Neural crest cell (in vitro differentiated cells): ENCODE measurements around the gene CYP24A1. TPM values are rescaled to one million over a fixed set of nuclear protein-coding genes. Genes with fewer than 3 reads are reported as not detected.

Source experiments
- DNase-seq: peaks from one replicate; pipeline ENCODE4 v3.0.0; 2021; ENCODE audit warnings: low read depth, mixed read lengths, low spot score
- H3K27ac Mint-ChIP-seq: one replicate; pipeline ENCODE4 v1.8.0; 2021; ENCODE audit warnings: mild to moderate bottlenecking, mixed read lengths; ENCODE audit not compliant: unreplicated experiment
- H3K27me3 Mint-ChIP-seq: 2 replicates; pipeline ENCODE4 v1.8.0; 2021; ENCODE audit warnings: low read depth, mild to moderate bottlenecking, mixed read lengths
- H3K36me3 Mint-ChIP-seq: 2 replicates; pipeline ENCODE4 v1.8.0; 2021; ENCODE audit warnings: low read depth, mild to moderate bottlenecking, mixed read lengths
- H3K4me1 Mint-ChIP-seq: 2 replicates; pipeline ENCODE4 v1.8.0; 2021; ENCODE audit warnings: mixed read lengths
- H3K4me3 Mint-ChIP-seq: one replicate; pipeline ENCODE4 v1.8.0; 2021; ENCODE audit warnings: mild to moderate bottlenecking, mixed read lengths
- H3K9me3 Mint-ChIP-seq: 2 replicates; pipeline ENCODE4 v1.8.0; 2021; ENCODE audit warnings: mixed read lengths
- total RNA-seq: library from RNA; stranded (reverse); gene quantifications from 2 replicates; pipeline ENCODE4 v1.2.1, GENCODE V29; 2021
- TF ChIP-seq, protein P1 (sequence below): fragments of 200-600 bp; sonication (generic); conservative IDR thresholded peaks from 2 replicates; pipeline ENCODE4 v1.5.0; 2021; ENCODE audit warnings: antibody characterized with exemption, mild to moderate bottlenecking

The CYP24A1 gene
- total RNA-seq, 1 donor from 2014 or later = 0.93 TPM

DNA sequence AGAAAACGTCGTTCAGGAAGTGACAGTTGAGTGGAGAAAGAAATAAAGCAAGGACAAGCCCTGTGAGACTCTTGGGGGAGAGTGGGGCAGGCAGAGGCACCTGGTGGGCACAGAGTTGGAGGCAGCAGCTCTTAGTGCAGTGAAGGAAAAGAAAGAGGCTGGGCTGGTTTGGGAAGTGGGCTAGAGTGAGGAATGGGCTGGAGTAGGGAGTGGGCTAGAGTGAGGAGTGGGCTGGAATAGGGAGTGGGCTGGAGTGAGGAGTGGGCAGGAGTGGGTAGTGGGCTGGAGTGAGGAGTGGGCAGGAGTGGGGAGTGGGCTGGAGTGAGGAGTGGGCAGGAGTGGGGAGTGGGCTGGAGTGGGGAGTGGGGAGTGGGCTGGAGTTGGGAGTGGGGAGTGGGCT lies 59.7 kb downstream of the CYP24A1 start:
- TF ChIP-seq, protein P1, sequence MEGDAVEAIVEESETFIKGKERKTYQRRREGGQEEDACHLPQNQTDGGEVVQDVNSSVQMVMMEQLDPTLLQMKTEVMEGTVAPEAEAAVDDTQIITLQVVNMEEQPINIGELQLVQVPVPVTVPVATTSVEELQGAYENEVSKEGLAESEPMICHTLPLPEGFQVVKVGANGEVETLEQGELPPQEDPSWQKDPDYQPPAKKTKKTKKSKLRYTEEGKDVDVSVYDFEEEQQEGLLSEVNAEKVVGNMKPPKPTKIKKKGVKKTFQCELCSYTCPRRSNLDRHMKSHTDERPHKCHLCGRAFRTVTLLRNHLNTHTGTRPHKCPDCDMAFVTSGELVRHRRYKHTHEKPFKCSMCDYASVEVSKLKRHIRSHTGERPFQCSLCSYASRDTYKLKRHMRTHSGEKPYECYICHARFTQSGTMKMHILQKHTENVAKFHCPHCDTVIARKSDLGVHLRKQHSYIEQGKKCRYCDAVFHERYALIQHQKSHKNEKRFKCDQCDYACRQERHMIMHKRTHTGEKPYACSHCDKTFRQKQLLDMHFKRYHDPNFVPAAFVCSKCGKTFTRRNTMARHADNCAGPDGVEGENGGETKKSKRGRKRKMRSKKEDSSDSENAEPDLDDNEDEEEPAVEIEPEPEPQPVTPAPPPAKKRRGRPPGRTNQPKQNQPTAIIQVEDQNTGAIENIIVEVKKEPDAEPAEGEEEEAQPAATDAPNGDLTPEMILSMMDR = no peak
- Mint-ChIP-seq H3K36me3 (no peaks in the 10 kb centered on the region), H3K4me1 (no peaks in the 10 kb centered on the region), H3K27ac (no peak overlapping the region), H3K4me3 (no peak overlapping the region), H3K9me3 (no peaks in the 10 kb centered on the region), H3K27me3 (no peaks in the 10 kb centered on the region)
- no peak for DNase-seq

DNA sequence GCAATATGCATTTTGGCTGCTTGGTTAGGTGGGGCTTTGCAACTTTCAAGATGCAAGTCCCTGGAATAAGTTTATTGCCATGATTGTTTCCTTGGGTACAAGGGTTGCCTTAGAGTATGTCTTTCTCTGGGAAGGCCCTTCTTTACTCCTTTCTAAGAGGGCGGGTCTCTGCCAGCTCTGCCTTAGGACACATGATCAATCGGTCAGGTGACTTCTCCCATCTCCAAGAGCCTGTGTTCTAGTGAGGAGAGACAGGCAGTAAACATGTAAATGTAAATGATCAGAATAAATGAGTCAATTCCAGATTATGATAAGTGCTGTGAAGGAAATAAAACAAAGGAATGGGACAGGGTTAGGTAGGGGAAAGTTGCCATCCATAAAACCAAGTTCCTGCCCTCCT lies 60.2 kb downstream of the CYP24A1 start:
- no peaks in the 10 kb centered on the region for H3K36me3 Mint-ChIP-seq
- no peaks in the 10 kb centered on the region for H3K9me3 Mint-ChIP-seq
- H3K27me3 Mint-ChIP-seq = no peaks in the 10 kb centered on the region
- no peak for DNase-seq
- H3K27ac Mint-ChIP-seq = no peak overlapping the region
- no peak overlapping the region for H3K4me3 Mint-ChIP-seq
- TF ChIP-seq, protein P1 = no peak
- no peaks in the 10 kb centered on the region for H3K4me1 Mint-ChIP-seq

DNA sequence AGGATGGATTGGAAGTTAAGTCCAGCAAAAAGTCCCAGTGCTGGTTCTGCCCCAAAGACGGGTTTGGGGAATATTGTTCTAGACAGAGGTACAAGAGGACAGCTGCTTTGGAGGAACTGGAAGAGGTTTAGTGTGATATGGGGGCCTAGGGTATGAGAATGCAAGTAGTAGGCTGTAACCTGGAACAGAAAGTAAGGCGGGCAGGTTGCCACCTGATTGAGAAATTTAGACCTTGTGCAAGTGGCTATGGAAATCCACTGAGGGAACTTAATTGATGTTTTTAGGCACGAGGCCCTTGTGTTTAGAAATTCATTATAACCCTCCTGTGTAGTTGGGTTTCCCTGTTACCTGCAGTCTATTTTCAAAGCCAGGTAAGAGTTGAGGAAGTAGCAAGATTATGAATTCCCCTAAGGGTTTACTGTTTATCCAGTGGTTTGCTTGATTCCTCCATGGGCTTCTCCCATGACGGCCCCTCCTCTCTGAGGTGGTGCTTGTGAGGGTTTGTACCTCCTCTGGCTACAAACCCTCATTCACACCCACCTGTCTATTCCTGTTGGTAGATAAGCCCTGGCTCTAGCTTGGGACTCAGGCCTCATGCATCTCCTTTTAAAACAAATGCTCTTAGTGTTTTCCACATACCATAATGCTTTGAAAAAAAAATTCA lies 61.4 kb downstream of the CYP24A1 start:
- Mint-ChIP-seq H3K9me3 (no peaks in the 10 kb centered on the region), H3K27me3 (no peaks in the 10 kb centered on the region)

DNA sequence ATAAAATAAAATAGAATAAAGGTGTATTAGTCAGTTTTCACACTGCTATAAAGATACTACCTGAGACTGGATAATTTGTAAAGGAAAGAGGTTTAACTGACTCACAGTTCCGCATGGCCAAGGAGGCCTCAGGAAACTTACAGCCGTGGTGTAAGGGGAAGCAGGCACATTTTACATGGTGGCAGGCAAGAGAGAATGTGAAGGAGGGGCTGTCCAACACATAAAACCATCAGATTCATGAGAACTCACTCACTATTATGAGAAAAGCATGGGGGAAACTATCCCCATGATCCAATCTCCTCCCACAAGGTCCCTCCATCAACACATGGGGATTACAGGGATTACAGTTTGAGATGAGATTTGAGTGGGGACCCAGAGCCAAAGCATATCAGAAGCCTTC lies 62.3 kb downstream of the CYP24A1 start:
- Mint-ChIP-seq H3K27ac (no peak overlapping the region), H3K9me3 (no peaks in the 10 kb centered on the region), H3K4me1 (no peaks in the 10 kb centered on the region), H3K4me3 (no peak overlapping the region), H3K27me3 (no peaks in the 10 kb centered on the region), H3K36me3 (no peaks in the 10 kb centered on the region)
- DNase-seq = no peak
- TF ChIP-seq, protein P1 = no peak

More for the DNA sequence above, 61.4 kb downstream of the CYP24A1 start:
- no peaks in the 10 kb centered on the region for H3K36me3 Mint-ChIP-seq
- no peaks in the 10 kb centered on the region for H3K4me1 Mint-ChIP-seq
- TF ChIP-seq, protein P1 = no peak
- no peak overlapping the region for H3K27ac Mint-ChIP-seq
- no peak for DNase-seq
- no peak overlapping the region for H3K4me3 Mint-ChIP-seq

DNA sequence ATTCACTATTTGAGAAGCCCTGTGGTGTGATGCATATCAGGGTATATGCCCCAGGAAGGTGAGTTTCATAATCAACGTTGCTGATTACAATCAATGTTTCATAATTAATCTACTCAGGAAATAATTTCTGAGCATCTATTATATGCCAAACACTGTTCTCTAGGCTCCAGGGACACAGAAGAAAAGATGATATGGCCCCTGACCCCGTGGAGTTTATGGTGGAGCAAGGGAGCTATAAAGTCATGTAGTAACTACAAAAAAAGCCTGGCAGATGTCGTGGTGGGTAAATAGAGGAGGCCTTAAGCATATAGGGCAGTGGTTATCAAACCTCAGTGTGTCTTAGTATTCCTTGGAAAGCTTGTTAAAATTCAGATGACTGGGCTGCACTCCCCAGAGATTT lies 63.3 kb downstream of the CYP24A1 start:
- Mint-ChIP-seq H3K27ac (no peak overlapping the region), H3K36me3 (no peaks in the 10 kb centered on the region), H3K9me3 (no peaks in the 10 kb centered on the region), H3K4me1 (no peaks in the 10 kb centered on the region), H3K27me3 (no peaks in the 10 kb centered on the region), H3K4me3 (no peak overlapping the region)
- no peak for DNase-seq
- TF ChIP-seq, protein P1 = no peak
